PC-9 (cell line): ENCODE results near the gene ZNF506. TPM values are rescaled to one million over a fixed set of nuclear protein-coding genes. Genes with fewer than 3 reads are reported as not detected.
A peak's percentile ranks its signal among the peaks of the same experiment; 100 is the strongest.
"Not testable (repeated sequence)": the region's sequence is repeated elsewhere in the genome, so short reads cannot be mapped to it uniquely, and the experiment has no call there.

ENCODE experiments used
- Bru-seq: library from RNA; stranded (reverse); fragments of 400-500 nt; gene quantifications from one replicate; lab custom pipeline; 2021; lab: Mats Ljungman, UMichigan
- BruChase-seq, 2 experiments: library from RNA; stranded (reverse); fragments of 400-500 nt; gene quantifications; one replicate each; lab custom pipeline; 2021; lab: Mats Ljungman, UMichigan
- BruUV-seq: library from RNA; stranded (reverse); fragments of 400-500 nt; replicated peaks from 2 replicates; lab custom pipeline; 2021; lab: Mats Ljungman, UMichigan
- CTCF ChIA-PET: fragments of 300-600 bp; sonication (Branson Sonifier 250); formaldehyde crosslinking; loops from one replicate; lab custom pipeline; 2022; ENCODE audit warnings: antibody characterized with exemption; lab: Charles Lee
- POLR2A ChIA-PET: fragments of 300-600 bp; sonication (Branson Sonifier 250); formaldehyde crosslinking; loops from one replicate; lab custom pipeline; 2022; ENCODE audit warnings: antibody characterized with exemption; ENCODE audit not compliant: unreplicated experiment; lab: Charles Lee
- DNase-seq, 2 experiments: peaks; one replicate each; pipeline versions ENCODE4 v3.0.0 to v3.0.0-alpha.2; 2015 to 2022; ENCODE audit warnings: mixed read lengths in 1 of 2
- H2AFZ ChIP-seq: fragments of 200-600 bp; sonication (generic); 2 replicates; pipeline ENCODE4 v1.8.1; 2017; ENCODE audit warnings: antibody characterized with exemption
- H3F3A ChIP-seq: fragments of 200-600 bp; sonication (generic); 2 replicates; pipeline ENCODE4 v1.8.1; 2017; ENCODE audit warnings: antibody characterized with exemption, mild to moderate bottlenecking, low read depth; ENCODE audit not compliant: insufficient read depth
- H3K27ac ChIP-seq: fragments of 200-600 bp; sonication (generic); 2 replicates; pipeline ENCODE4 v1.6.1; 2016; ENCODE audit warnings: mixed run types
- H3K27me3 ChIP-seq: fragments of 200-600 bp; sonication (generic); 2 replicates; pipeline ENCODE4 v1.6.1; 2016; ENCODE audit warnings: low read depth, mixed run types; ENCODE audit not compliant: insufficient read depth
- H3K36me3 ChIP-seq: fragments of 200-600 bp; sonication (generic); 2 replicates; pipeline ENCODE4 v1.6.1; 2016; ENCODE audit warnings: low read depth, mixed run types
- H3K4me1 ChIP-seq: fragments of 200-600 bp; sonication (generic); replicated peaks from 2 replicates; pipeline ENCODE4 v1.6.1; 2016; ENCODE audit warnings: mixed run types; ENCODE audit not compliant: insufficient read depth
- H3K4me2 ChIP-seq: fragments of 200-600 bp; sonication (generic); 2 replicates; pipeline ENCODE4 v1.6.1; 2017; ENCODE audit warnings: mixed run types
- H3K4me3 ChIP-seq: fragments of 200-600 bp; sonication (generic); 2 replicates; pipeline ENCODE4 v1.6.1; 2016; ENCODE audit warnings: mixed run types
- H3K79me2 ChIP-seq: fragments of 200-600 bp; sonication (generic); 2 replicates; pipeline ENCODE4 v1.6.1; 2017; ENCODE audit warnings: low read depth, mixed run types
- H3K9me2 ChIP-seq: fragments of 200-600 bp; sonication (generic); 2 replicates; pipeline ENCODE4 v1.8.1; 2017; ENCODE audit warnings: mild to moderate bottlenecking; ENCODE audit not compliant: insufficient read depth
- H3K9me3 ChIP-seq: fragments of 200-600 bp; sonication (generic); 2 replicates; pipeline ENCODE4 v1.8.1; 2016; ENCODE audit warnings: low read depth; ENCODE audit not compliant: insufficient read depth
- H4K20me1 ChIP-seq: fragments of 200-600 bp; sonication (generic); 2 replicates; pipeline ENCODE4 v1.8.1; 2017; ENCODE audit not compliant: insufficient read depth
- EZH2 ChIP-seq: fragments of 200-600 bp; sonication (generic); IDR thresholded peaks from 2 replicates; pipeline ENCODE4 v1.8.0; 2017; ENCODE audit warnings: antibody characterized with exemption, low read depth
- intact Hi-C: fragments of 100-400 bp; cut with micrococcal nuclease; formaldehyde crosslinking; loops from one replicate; pipeline ENCODE4 v1.10.0; 2022; ENCODE audit not compliant: unreplicated experiment
- long read RNA-seq: library from polyadenylated mRNA; stranded (forward); transcript quantifications from one replicate; pipeline ENCODE4 v2.0.0, GENCODE V29; 2022
- total RNA-seq: library from RNA; stranded (reverse); gene quantifications from 2 replicates; pipeline ENCODE4 v1.2.3, GENCODE V29; 2021
- TF ChIP-seq, protein P1 (sequence below): fragments of 200-600 bp; sonication (generic); conservative IDR thresholded peaks from 2 replicates; pipeline ENCODE4 v1.6.1; 2017; ENCODE audit warnings: mixed run types, antibody characterized with exemption, mild to moderate bottlenecking, moderate library complexity

The ZNF506 gene
- 12.6 and 13.1 TPM in 2 replicates for total RNA-seq
- Bru-seq, nascent RNA, result percentile 81 among the genes with signal in this experiment
- BruChase-seq, experiment 1, labeled RNA remaining after a 2-hour chase, result percentile 95 among the genes with signal in this experiment
- percentile 85 among the genes with signal in this experiment for BruChase-seq, experiment 2, labeled RNA remaining after a 6-hour chase
- long read RNA-seq, transcript ZNF506-203 (4 exons, 1,424 nt), result major isoform, 5 of 17 reads
- long read RNA-seq, partial matches to known transcripts, result 2 of 17 reads
- long read RNA-seq, other reads (novel, unspliced or antisense), result 4 of 17 reads

DNA sequence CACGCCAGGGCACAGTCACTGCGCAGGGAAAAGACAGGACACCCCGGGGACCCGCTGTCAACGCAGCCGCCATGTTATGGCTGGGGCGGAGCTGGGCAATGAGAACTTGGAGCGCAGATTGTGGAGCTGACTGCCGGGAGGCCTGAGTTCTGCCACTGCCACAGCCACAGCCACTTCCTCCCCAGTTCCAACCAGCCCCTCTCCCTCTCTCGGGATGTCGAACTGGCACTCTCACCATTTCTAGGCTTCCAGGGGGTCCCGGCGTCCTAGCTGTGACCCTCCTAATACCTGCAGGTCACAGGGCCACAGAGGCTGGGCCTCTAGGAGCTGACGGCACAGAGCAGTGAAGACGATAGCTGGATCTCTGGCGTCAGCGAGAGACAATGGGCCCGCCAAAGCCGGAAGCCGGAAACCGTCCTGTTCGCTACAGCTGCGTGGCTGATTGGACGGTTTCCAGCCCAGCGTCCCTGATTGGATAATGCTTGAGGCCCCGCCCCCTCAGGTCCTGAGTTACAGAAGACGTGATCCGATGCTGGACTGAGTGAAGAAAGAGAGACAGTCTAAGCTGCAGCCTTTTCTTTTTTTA, at the start of gene ZNF506:
Gene ZNF506 (minus strand): TSS at position 385 of the 586 bp plus-strand sequence. CDS start 147 bp downstream, at position 238.
- DNase-seq, result peak; percentile 91 to 94
- ChIA-PET CTCF (interaction anchor here (0.7 kb wide), 2 partner anchors 16 to 345 kb away, joined by 4 to 6 read pairs; partner anchors contain the start of gene ZNF486), POLR2A (interaction anchor here (0.5 to 1.3 kb wide), 9 partner anchors 9 to 1629 kb away, joined by 3 to 27 read pairs (median 4); partner anchors contain the start of genes ZNF253 and ZNF93)
- peaks cover 28% of the 10 kb centered on the region; the same call in 1 of the 2 replicates for H3K79me2 ChIP-seq
- H3K4me1 ChIP-seq, result peaks cover 5% of the 10 kb centered on the region
- no peak for TF ChIP-seq EZH2
- TF ChIP-seq, protein P1, sequence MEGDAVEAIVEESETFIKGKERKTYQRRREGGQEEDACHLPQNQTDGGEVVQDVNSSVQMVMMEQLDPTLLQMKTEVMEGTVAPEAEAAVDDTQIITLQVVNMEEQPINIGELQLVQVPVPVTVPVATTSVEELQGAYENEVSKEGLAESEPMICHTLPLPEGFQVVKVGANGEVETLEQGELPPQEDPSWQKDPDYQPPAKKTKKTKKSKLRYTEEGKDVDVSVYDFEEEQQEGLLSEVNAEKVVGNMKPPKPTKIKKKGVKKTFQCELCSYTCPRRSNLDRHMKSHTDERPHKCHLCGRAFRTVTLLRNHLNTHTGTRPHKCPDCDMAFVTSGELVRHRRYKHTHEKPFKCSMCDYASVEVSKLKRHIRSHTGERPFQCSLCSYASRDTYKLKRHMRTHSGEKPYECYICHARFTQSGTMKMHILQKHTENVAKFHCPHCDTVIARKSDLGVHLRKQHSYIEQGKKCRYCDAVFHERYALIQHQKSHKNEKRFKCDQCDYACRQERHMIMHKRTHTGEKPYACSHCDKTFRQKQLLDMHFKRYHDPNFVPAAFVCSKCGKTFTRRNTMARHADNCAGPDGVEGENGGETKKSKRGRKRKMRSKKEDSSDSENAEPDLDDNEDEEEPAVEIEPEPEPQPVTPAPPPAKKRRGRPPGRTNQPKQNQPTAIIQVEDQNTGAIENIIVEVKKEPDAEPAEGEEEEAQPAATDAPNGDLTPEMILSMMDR, result no peak
- BruUV-seq, result no TSS peak
- no peaks in the 10 kb centered on the region for H3K27me3 ChIP-seq
- intact Hi-C loops, result loop anchor here (2.0 to 5.0 kb wide), 2 partner anchors 45 to 154 kb away; partner anchors contain the start of gene ZNF101
- H3F3A ChIP-seq, result peaks cover 11% of the 10 kb centered on the region; the same call in 1 of the 2 replicates
- H2AFZ ChIP-seq, result peak within 1 kb of the TSS; percentile 100
- H4K20me1 ChIP-seq, result no peaks in the 10 kb centered on the region
- no peaks in the 10 kb centered on the region for H3K9me2 ChIP-seq
- H3K36me3 ChIP-seq, result peaks cover 22% of the 10 kb centered on the region
- peaks cover 46% of the 10 kb centered on the region for H3K9me3 ChIP-seq
- peak within 1 kb of the TSS; percentile 66 for H3K27ac ChIP-seq
- peak within 1 kb of the TSS; percentile 95 for H3K4me2 ChIP-seq
- peak within 1 kb of the TSS; percentile 83 for H3K4me3 ChIP-seq

DNA sequence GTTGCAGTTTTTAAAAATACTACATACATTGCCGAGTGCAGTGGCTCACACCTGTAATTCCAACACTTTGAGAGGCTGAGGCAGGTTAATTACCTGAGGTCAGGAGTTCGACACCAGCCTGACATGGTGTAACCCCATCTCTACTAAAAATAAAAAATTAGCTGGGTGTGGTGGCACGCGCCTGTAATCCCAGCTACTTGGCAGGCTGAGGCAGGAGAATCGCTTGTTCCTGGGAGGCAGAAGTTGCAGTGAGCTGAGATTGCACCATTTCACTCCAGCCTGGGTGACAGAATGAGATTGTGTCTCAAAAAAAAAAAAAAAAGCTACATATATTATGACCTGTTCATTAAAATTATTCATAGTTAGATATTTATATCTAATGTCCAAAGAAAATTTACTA, 48.5 kb upstream of the ZNF506 start:
- peaks cover 20% of the 10 kb centered on the region for H3K79me2 ChIP-seq
- H3K36me3 ChIP-seq, result peaks cover 38% of the 10 kb centered on the region
- BruUV-seq, DNase-seq, H2AFZ ChIP-seq, H3K4me2 ChIP-seq, H3K9me2 ChIP-seq, H3K27me3 ChIP-seq, CTCF ChIA-PET, H3K4me3 ChIP-seq, H3K27ac ChIP-seq, H3K4me1 ChIP-seq, H4K20me1 ChIP-seq, H3F3A ChIP-seq, intact Hi-C loops: not testable (repeated sequence)
- POLR2A ChIA-PET, result interaction anchor here (0.6 kb wide), 1 partner anchor 22 kb away, joined by 4 read pairs; no protein-coding TSS in a partner anchor
- peaks cover 64% of the 10 kb centered on the region for H3K9me3 ChIP-seq

GRCh38 chr19:19866611-19867248, 45.2 kb upstream of the ZNF506 start:
- Histone ChIP-seq H3K36me3 (peaks cover 27% of the 10 kb centered on the region), H3K9me3 (peaks cover 46% of the 10 kb centered on the region), H2AFZ (peak overlapping the region; percentile 99), H3K27me3 (no peaks in the 10 kb centered on the region), H3K4me3 (peak overlapping the region; percentile 89), H4K20me1 (no peaks in the 10 kb centered on the region), H3K4me1 (no peaks in the 10 kb centered on the region; the same call in 1 of the 2 replicates), H3K27ac (no peak overlapping the region), H3K4me2 (peak overlapping the region; percentile 79), H3K9me2 (no peaks in the 10 kb centered on the region), H3F3A (peaks cover 11% of the 10 kb centered on the region), H3K79me2 (peaks cover 20% of the 10 kb centered on the region)
- intact Hi-C loops, result loop anchor here (2.0 to 5.0 kb wide), 2 partner anchors 34 to 89 kb away; partner anchors contain the start of gene ZNF93
- no TSS peak for BruUV-seq
- DNase-seq, result no peak
- ChIA-PET CTCF (no interaction called here), POLR2A (no interaction called here)
- TF ChIP-seq, protein P1, result no peak
- no peak for TF ChIP-seq EZH2
